GM21381 (cell line): Measurements from ENCODE around the gene KRT83.
"Not testable (repeated sequence)": the region's sequence is repeated elsewhere in the genome, so short reads cannot be mapped to it uniquely, and the experiment has no call there.

ENCODE experiments used
- ATAC-seq: cut with Tn5 transposase; IDR thresholded peaks from one replicate; pipeline ENCODE4 v1.9.1; 2021; ENCODE audit warnings: mild to moderate bottlenecking, moderate library complexity; ENCODE audit not compliant: unreplicated experiment

KRT83 gene

GRCh38 chr12:52312086-52312485, 9.1 kb downstream of the KRT83 start:
- ATAC-seq, result no peak

DNA sequence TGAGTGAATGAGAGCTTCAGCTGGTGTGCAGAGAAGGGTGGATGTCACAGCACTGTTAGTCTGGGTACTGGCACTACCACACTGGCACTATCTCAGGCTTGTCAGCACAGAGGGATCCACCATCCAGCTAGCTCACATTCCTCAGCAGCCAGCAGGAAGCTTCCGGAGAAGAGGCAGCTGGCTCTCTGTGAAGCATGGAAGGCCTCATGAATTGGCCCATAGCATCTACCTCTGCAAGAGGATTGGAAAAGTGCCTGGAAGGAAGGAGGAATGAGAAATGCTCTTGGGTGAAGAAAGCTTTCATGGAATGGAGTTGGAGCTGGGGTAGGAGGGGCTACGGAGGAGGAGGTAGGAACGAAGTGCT, 9.9 kb downstream of the KRT83 start:
- ATAC-seq, result no peak

- no peak for ATAC-seq
Observed at GRCh38 chr12:52310622-52311284, 10.4 kb downstream of the KRT83 start.

- ATAC-seq, result no peak
Observed at GRCh38 chr12:52308806-52309425, 12.3 kb downstream of the KRT83 start.

DNA sequence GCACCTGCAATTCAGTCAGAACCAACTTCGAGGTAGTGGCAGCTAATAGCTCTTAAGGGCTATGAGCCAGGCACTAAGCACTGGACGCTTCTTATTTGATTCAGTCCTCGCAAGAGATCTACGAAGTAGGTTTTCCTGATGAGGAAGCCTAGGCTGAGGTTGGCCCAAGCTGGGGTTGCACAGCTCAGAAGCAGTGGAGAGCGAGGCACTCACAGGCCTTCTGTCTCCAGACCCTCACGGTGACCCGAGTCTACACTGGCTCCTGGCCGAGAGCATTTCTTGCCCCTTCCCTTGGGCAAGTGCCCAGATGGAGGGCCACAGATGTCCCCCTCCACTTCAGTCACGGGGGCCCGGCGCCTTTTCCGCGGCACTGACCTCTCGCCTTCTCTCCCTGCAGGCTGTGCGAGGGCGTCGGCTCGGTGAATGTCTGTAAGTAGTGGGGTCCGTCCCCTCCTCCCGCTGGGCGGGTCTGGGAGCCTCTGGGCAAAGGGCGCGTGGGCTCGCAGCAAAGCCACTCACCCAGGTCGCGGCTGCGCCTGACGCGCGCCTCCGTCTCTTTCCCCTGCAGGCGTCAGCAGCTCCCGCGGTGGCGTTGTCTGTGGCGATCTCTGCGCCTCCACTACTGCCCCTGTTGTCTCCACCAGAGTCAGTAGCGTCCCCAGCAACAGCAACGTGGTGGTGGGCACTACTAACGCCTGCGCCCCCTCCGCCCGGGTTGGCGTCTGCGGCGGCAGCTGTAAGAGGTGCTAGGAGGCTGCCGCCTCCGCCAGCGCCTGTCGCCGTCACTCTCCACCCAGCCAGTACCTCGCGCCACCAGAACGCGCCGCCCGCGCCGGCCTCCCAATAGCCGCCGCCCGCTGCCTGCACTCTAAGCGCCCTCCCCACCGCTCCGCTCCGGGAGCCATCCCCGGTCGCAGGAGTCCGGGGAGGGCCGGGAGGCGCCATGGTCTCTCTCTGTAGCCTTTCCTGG, 13.1 kb downstream of the KRT83 start:
- no peak for ATAC-seq

GRCh38 chr12:52306731-52307130, 14.5 kb downstream of the KRT83 start:
- no peak for ATAC-seq

GRCh38 chr12:52305921-52306705, 15.1 kb downstream of the KRT83 start:
- no peak for ATAC-seq

DNA sequence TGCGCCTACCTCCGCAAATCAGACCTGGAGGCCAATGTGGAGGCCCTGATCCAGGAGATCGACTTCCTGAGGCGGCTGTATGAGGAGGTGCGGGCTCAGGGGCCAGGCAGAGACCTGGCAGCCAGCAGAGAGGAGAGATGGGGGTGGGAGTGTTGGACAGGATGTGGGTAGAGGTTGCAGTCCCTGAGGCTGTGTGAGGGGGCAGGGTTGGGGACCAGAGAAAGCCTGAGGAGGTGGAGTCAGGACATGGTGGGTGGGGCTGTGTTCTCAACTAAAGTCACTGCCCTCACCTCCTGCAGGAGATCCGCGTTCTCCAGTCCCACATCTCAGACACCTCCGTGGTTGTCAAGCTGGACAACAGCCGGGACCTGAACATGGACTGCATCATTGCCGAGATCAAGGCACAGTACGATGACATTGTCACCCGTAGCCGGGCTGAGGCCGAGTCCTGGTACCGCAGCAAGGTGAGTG, 16.2 kb downstream of the KRT83 start:
- peak; percentile 83 for ATAC-seq

DNA sequence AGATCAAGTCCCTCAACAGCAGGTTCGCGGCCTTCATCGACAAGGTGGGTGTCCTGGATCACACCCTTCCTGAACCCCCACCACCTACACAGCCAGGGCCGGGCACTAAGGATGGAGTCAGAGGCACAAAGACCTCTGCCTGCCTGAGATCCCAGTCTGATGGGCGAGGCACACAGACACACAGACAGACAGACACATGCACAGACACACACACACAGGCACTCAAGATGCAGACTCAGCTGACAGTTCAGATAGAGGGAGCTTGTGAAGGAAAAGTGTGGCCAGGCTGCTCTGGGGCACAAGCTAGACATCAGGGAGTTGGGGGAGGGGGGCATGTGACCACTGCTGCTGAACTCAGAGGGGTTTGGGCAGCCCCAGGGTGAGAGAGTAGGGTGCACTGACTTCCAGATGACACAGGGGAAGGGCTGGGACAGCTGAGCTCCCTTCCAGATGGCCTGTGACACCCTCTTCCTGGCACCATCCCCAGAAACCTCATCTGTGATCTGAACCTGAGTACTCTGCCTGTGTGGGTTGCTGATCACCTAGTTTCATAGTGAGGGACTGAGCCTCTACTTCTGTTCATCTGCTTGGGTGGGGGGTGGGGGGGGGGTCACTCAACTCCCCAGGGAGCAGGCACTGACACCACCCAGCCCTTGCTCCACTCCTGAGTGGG, 18.8 kb downstream of the KRT83 start:
- ATAC-seq, result not testable (repeated sequence)

DNA sequence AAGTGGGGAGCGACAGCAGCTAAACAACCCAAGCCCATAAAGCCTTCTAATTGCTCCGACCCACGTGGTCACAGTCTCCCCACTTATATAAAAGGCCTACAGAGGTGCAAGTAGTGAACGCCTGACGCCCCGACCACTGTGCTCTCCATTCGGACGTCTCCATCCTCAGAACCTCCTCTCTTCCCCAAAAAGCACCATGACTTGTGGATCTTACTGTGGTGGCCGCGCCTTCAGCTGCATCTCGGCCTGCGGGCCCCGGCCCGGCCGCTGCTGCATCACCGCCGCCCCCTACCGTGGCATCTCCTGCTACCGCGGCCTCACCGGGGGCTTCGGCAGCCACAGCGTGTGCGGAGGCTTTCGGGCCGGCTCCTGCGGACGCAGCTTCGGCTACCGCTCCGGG, 19.5 kb downstream of the KRT83 start:
- not testable (repeated sequence) for ATAC-seq

DNA sequence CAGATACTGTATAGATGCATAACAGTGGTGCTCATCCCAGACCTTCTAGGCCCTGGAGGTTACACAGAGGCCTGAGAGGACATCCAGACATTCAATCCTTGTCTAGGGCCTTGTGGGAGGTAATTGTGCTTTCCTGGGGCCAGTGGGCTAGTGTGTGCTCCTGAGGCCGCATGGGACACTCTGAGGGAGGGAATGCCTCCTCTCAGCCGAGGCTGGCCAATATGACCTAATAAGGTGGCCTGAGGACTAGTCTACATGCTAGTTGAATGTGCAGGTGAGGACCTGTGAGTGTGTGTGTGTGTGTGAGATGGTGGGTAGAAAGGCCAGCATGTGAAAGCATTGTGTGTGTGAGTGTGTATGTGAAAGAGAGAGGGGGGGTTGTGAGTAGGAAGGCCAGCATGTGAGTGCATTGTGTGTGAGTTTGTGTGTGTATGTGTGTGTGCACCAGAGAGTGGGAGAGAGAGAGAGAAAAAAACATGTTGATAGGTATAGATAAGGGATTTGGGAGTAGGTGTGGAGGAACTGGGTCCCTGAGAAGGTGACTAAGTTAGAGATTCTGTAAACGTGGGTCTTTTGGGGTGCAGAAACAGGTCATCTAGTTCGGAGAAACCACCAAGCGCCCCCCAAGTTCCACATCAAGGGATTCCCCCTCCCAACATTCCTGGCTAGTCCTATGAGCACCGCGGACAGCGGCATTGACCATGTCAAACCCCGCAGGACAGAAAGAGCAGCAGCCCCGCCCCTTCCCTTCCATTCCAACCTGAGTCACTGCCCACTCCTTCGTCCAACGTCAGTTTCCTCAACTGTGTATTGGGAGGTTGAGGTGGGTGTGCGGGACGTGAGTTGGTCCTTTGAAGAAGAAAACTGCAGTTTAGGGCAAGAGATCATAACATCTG, 20.2 kb downstream of the KRT83 start:
- no peak for ATAC-seq

DNA sequence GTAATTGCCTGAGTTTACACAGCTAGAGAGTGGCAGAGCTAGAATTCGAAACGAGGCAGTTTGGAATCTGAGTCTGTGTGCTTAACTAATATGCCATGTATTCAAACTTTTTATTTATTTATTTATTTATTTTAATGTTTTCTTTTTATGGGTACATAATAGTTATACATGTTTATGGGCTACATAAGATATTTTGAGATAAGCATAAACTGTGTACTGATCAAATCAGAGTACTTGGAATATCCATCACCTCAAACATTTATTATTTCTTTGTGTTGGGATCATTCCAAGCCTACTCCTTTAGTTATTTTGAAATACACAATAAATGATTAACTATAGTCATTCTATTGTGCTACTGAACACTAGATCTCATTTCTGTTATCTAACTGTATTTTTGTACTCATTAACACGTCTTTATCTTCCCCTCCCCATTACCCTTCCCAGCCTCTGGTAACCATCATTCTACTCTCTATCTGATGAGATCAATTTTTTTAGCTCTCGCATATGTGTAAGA, 22.5 kb downstream of the KRT83 start:
- no peak for ATAC-seq

DNA sequence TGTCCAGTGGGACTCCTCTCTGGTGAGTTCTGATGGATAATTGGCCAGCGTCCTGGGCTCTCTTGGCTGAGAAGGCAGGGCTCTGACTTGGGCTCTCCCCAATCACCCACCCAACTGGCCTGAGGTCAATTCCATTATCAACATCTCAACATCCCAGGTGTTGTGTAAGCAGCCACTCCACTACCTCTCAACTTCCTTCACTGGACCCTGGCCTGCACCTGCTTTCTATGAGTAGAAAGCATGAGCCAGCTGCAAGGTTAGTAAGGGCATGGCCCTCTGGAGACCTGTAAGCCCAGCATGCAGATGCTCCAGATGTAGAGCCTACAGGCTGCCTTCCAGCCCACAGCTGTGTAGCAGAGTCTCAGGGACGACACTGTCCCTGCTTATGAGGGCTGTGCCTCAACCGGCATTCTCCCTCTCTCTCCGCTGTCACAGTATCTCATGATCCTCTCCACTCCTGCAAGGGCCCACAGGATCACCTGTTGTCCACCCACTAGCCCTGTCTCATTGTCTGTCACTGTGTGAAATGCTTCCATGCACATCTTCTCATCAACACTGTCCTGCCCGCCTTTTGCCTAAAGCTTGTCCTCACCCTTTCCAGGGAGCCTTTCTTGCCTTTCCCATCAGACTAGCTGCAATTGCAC, 24.5 kb downstream of the KRT83 start:
- no peak for ATAC-seq

DNA sequence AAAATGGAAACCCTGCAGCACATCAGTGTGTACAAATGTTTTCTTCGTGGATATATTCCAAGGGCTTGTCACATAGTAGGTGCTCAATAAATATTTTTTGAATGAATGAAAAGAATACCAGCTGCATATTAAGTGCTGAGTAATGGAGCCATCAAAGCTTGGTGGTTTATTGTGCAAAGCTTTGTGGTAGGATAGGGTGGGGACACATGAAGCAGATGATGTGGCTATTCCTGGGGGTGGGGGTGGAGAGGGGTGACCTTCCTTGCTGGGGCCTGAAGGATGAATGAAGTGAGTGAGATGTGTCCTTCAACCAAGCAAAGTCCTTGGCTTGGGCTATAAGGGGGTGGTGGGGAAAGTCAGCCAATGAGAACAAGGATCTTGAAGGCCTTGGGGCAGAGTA, 25.5 kb downstream of the KRT83 start:
- ATAC-seq, result no peak

GRCh38 chr12:52294803-52295202, 26.4 kb downstream of the KRT83 start:
- no peak for ATAC-seq

DNA sequence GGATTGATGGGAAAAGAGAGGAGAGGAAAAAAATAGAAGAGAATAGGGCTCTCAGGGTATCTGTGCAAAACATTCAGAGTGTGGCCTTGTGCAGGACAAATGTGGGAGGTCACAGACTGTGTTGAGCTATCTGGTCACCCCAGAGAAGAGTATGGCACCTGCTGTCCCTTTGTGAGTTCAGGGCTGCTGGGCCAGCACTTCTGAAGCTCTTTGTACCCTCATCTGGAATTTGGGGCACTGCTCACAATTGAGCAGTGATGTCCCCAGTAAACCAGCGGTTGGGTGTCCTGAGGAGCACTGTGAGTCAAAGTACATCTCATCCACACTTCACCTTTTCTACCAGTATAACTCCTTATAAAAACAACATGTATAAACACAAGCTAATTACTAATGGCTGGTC, 27.3 kb downstream of the KRT83 start:
- no peak for ATAC-seq

DNA sequence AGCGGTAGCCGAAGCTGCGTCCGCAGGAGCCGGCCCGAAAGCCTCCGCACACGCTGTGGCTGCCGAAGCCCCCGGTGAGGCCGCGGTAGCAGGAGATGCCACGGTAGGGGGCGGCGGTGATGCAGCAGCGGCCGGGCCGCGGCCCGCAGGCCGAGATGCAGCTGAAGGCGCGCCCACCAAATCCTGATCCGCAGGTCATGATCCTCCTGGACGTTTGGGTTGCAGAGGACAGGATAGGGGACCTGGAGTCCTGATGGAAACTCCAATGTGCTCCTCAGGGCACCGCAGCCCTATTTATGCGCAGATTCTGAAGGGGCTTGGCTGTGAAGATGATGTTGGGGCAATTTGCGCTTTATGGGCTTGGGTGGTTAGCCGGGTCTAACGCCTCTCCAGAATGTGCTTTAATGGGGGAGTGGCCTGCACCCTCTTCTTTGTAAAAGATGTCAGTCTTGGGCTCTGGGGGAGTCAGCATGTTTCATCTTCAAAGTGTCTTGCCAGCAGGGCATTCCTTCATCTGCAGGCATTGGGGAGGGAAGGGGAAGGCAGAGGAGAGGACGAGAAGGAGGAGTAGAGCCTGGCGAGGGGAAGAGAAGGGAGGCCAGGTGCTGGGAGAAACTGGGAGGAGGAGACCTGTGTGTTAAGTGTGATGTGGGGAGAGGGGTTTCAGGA, 29.8 kb downstream of the KRT83 start, which contains the start of gene KRT81:
TSS of gene KRT81 (minus strand) at position 268 of the 669 bp plus-strand sequence. CDS start at position 199, 69 bp downstream.
- ATAC-seq, result no peak
